H1 (cell line): ENCODE results near the gene TRABD2A.

Experiments used
- HDAC2 ChIP-seq, 2 experiments: fragments of 300-600 bp in 1 of 2; sonication (generic) in 1 of 2; IDR thresholded peaks; 2 replicates each; pipeline ENCODE4 v1.6.1; 2011 to 2012; ENCODE audit warnings: low read depth in 2 of 2, low read length in 2 of 2, mild to moderate bottlenecking in 2 of 2, moderate library complexity in 2 of 2, borderline replicate concordance in 1 of 2, inconsistent platforms in 1 of 2
- TF ChIP-seq, protein P1 (sequence below), 3 experiments: IDR thresholded peaks; 1 replicate in 2 of 3; 2 replicates in 1 of 3; pipeline versions ENCODE4 v1.5.1 to v1.6.1; 2011; ENCODE audit warnings: low read length in 3 of 3, mild to moderate bottlenecking in 3 of 3, inconsistent platforms in 2 of 3, low read depth in 1 of 3, moderate library complexity in 1 of 3; ENCODE audit not compliant: insufficient read depth in 1 of 3; ENCODE audit errors: control extremely low read depth in 1 of 3

DNA sequence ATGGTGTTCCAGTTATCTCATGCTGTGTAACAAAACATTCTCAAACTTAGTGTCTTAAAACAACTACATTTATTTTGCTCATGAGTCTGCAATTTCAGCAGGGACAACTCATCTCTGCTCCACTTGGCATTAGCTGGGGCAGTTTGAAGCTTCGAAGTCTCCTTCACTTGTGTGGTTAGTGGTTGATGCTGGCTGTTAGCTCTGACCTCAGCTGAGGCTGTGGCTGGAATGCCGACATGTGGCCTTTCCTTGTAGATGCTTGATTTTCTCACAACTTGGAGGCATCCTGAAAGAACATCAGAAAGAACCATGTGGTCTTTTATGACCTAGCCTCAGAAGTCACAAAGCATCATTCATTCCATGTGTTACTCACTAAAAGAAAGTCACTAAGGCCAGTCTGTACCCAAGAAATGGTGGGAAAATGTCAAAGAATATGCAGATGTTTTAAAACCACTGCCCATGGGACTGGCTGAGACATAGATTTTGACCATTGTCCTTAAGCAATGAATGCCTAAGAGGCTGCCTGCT, 20.8 kb upstream of the TRABD2A start:
- TF ChIP-seq, protein P1, sequence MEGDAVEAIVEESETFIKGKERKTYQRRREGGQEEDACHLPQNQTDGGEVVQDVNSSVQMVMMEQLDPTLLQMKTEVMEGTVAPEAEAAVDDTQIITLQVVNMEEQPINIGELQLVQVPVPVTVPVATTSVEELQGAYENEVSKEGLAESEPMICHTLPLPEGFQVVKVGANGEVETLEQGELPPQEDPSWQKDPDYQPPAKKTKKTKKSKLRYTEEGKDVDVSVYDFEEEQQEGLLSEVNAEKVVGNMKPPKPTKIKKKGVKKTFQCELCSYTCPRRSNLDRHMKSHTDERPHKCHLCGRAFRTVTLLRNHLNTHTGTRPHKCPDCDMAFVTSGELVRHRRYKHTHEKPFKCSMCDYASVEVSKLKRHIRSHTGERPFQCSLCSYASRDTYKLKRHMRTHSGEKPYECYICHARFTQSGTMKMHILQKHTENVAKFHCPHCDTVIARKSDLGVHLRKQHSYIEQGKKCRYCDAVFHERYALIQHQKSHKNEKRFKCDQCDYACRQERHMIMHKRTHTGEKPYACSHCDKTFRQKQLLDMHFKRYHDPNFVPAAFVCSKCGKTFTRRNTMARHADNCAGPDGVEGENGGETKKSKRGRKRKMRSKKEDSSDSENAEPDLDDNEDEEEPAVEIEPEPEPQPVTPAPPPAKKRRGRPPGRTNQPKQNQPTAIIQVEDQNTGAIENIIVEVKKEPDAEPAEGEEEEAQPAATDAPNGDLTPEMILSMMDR (IDR thresholded peaks at IDR 0.05; ENCODE audit: control extremely low read depth in 1 of 3, insufficient read depth in 1 of 3, low read depth in 1 of 3, low read length in 3 of 3) = no peak
- TF ChIP-seq HDAC2 (IDR thresholded peaks at IDR 0.05; ENCODE audit: borderline replicate concordance in 1 of 2, low read depth in 2 of 2, low read length in 2 of 2) = no peak
